ENCODE measurements around the gene CATSPER1.

DNA sequence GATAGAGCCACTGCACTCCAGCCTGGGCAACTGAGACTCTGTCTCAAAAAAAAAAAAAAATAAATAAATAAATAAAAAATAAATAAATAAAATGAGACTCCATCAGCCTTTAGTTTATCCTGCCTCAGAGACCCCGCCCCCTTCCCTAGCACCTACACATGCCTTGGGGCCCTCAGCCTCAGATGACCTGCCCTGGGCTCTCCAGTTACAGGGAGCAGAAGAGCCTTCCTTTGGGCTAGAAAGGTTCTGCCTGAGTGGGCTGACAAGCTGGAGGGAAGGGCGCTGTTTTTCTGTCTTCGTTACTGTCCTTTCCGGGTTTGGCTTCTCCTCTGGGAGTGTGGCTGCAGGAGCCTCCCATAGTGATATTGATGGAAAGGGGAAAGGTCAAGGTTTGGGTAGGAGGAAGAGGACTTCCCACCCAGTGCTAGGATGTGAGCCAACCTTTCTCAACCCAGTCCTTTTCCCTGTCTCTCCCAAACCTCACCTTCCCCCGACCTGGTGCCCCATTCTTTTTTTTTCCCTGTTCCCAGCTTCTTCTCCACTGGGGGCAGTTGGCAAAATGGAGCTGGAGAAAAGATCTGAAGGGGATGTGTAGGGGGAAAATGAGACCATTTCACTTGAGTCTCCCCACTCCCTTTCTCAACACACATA, 24.4 kb upstream of the CATSPER1 start:
- TF ChIP-seq, protein P1, sequence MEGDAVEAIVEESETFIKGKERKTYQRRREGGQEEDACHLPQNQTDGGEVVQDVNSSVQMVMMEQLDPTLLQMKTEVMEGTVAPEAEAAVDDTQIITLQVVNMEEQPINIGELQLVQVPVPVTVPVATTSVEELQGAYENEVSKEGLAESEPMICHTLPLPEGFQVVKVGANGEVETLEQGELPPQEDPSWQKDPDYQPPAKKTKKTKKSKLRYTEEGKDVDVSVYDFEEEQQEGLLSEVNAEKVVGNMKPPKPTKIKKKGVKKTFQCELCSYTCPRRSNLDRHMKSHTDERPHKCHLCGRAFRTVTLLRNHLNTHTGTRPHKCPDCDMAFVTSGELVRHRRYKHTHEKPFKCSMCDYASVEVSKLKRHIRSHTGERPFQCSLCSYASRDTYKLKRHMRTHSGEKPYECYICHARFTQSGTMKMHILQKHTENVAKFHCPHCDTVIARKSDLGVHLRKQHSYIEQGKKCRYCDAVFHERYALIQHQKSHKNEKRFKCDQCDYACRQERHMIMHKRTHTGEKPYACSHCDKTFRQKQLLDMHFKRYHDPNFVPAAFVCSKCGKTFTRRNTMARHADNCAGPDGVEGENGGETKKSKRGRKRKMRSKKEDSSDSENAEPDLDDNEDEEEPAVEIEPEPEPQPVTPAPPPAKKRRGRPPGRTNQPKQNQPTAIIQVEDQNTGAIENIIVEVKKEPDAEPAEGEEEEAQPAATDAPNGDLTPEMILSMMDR (IDR thresholded peaks at IDR 0.05), result peak; percentile 3
- TF ChIP-seq EZH2phosphoT487 (IDR thresholded peaks at IDR 0.05), result no peak

All from neural progenitor cell (in vitro differentiated cells).